SW480 (cell line): ENCODE measurements around the gene GPANK1.

ENCODE experiments used
- DNase-seq: peaks from one replicate; pipeline ENCODE4 v3.0.0-alpha.2; 2016; ENCODE audit warnings: low spot score

GPANK1 gene

DNA sequence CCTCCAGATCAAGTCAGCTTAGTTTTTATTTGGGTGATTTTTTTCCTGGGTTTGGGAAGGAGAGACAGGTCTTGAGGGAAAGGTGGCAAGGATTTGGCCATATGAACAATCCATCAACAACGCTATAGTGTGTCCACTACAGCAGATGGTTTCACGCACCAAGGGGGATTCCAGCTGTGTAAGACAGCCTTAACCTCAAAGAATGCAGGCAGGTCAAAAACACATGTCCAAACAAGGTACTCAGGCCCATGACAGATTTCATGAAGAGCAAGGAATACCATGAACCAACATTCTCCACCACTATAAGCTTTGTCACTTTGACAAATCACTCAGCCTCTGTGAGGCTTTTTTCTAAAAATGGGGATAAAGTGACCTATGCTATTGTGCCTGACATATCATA, 47.8 kb downstream of the GPANK1 start:
- DNase-seq = no peak

DNA sequence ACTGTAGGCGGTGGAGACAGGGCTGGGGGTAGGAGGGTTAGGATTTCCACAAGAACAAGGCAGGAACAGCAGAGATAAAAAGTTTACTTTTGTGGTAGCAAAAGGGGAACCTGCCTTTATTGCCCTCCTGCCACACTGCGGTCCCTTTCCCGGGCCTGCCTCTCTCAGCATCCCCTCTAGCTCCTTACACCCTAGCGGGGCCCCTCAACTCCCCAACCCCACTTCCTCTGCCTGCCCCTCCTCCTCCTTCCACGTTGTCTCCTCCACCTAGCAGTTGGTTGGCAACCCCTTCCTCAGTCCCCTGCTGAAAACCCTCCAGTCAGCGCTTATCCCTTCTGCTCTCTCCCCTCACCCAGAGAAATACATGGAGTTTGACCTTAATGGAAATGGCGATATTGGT, 49.0 kb downstream of the GPANK1 start:
- no peak for DNase-seq

GRCh38 chr6:31614684-31615578, 49.9 kb downstream of the GPANK1 start, which contains the start of gene AIF1:
AIF1 (plus strand) TSS chr6:31615234; CDS start chr6:31615330, 96 bp downstream.
- no peak for DNase-seq

DNA sequence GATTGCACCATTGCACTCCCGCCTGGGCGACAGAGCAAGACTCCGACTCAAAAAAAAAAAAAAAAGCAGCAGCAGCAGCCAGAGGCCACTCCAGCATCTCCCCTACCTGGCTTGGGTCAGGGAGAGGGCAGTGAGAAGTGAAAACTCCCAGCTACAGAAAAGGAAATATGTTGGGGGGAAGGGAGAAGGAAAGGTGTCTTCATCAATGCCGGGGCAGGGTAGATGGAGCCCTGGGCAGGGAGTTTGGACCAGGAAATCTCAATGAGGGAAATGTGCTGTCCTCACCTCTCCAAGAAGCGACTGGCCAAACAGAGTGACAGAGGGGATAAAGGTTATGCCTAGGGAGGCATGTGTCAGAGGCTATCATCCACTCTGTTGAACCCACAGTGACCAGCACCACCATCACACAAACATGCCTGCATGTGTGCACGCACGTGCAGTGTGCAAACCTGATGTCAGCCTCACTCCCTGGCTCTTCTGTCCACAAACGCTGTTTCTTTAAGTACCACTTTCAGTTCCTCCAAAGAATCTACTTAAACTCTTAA, 50.6 kb downstream of the GPANK1 start:
- DNase-seq = no peak
